ENCODE data around the gene SLC6A19. TPM values are rescaled to one million over a fixed set of nuclear protein-coding genes. Genes with fewer than 3 reads are reported as not detected.
"Not testable (repeated sequence)": the region's sequence is repeated elsewhere in the genome, so short reads cannot be mapped to it uniquely, and the experiment has no call there.

Gene SLC6A19
- total RNA-seq, 1 donor from 2014 or later: not detected

DNA sequence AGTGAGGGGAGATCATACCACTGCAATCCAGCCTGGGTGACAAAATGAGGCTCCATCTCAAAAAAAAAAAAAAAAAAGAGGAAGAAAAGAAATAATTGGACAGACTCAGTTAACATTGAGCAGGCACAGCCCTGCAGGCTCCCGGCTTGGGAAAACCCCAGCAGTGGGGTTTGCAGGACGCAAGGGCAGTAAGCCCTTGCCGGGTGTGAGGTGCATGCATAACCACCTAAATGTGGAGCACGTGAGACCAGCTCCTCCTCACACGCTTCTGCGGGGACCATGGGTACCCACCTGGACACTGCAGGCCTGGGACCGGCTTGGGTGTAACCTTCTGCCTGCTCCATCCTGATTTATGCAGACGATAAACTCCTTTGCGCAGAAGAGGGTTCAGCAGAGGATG is 19.0 kb downstream of the SLC6A19 start:
- no peak for DNase-seq (ENCODE audit: extremely low read depth, low read depth, low spot score)

DNA sequence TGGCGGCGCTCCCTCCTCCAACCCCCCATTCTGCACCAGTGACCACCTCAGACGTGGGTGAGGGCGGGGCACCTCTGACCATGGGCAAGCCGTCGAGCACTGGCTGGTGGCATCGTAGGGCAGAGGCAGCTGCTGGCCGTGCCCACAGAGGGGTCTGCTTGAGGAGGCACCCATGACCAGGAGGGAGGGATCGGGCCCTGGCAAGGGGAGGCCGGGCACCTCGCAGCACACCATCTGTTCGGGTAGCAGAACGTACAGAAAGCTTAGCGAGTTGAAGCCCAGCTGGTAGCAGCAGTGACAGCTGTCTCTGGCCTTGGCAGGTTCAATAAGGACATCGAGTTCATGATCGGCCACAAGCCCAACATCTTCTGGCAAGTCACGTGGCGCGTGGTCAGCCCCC is 19.4 kb downstream of the SLC6A19 start:
- DNase-seq (ENCODE audit: extremely low read depth, low read depth, low spot score): no peak

DNA sequence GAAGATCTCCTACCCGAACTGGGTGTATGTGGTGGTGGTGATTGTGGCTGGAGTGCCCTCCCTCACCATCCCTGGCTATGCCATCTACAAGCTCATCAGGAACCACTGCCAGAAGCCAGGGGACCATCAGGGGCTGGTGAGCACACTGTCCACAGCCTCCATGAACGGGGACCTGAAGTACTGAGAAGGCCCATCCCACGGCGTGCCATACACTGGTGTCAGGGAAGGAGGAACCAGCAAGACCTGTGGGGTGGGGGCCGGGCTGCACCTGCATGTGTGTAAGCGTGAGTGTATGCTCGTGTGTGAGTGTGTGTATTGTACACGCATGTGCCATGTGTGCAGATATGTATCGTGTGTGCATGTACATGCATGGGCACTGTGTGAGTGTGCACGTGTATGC is 20.3 kb downstream of the SLC6A19 start:
- no peak for DNase-seq (ENCODE audit: extremely low read depth, low read depth, low spot score)

DNA sequence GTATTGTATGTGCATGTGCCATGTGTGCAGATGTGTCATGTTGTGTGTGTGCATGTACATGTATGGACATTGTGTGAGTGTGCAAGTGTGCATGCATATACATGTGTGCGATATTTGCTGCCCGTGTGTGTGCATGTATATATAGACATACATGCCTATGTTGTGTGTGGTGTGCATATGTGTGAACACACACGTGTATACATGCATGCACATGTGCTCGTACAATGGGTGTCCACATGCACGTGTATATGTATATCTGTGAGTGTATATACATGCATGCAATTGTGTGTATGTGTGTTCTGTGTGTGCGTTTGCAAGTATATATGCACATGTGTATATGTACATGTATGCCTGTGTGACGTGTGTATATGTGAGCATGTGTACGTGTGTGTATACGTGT is 20.8 kb downstream of the SLC6A19 start:
- DNase-seq (ENCODE audit: extremely low read depth, low read depth, low spot score): no peak

DNA sequence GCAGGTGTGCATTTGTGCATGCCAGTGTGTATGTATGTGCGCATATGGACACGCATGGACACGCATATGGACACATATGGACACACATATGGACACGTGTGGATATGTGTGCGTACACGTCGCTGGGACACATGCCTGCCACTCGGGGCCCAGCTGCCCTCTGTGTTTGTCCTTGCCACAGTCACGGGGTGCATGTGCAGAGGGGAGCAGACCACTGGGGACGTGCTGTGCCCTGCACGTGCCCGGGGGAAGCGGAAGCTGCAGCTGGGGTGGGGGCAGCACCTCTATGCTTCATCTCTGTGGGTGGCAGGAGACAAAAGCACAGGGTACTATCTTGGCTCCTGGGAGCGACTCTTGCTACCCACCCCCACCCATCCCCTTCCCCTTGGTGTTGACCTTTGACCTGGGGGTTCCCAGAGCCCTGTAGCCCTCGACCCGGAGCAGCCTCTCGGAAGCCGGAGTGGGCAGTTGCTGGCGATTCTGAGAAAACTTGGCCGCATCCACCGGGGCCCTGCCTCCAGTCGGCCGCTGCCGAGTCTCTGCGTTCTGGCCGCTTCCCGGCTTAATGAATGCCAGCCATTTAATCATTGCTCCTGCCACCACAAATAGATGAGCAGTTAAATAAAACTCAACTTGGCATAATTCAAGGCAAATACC is 21.4 kb downstream of the SLC6A19 start:
- no peak for DNase-seq (ENCODE audit: extremely low read depth, low read depth, low spot score)

DNA sequence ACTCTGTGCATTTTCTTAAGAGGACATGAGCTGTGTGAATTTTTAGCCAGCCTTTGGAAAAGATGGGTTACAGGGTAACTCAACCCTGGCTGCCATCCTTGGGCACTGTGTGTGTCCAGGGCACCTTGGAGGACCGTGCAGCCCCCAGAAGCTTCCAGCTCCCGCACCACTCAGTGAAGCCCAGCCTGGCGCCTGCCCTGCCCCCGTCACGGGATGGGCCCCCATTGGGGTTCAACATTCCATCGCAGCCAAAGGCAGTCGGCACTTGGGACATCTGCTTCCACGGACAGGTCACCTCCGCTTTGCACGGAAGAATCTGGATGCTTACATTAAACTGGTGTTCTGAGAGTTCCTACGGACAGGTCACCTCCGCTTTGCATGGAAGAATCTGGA is 21.9 kb downstream of the SLC6A19 start:
- no peak for DNase-seq (ENCODE audit: extremely low read depth, low read depth, low spot score)

DNA sequence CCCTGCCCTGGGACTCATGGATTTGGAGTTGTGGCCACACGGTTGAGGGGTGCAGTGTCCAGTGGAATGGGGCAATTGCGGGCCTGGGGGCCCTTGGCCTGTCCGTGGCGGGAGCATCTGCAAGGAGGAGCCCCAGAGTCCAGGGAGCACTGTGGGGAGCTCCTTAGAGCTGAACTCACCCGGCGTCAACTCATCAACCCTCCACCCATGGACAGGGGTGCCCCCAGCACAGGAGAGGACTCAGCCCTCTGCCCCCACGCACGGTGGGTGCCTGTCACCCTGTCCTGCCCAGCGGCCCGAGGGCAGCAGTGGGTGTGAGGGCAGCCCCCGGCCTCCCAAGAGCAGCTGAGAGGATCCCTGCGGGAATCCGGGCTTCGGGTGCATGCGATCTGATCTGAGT is 23.2 kb downstream of the SLC6A19 start:
- no peak for DNase-seq (ENCODE audit: extremely low read depth, low read depth, low spot score)

DNA sequence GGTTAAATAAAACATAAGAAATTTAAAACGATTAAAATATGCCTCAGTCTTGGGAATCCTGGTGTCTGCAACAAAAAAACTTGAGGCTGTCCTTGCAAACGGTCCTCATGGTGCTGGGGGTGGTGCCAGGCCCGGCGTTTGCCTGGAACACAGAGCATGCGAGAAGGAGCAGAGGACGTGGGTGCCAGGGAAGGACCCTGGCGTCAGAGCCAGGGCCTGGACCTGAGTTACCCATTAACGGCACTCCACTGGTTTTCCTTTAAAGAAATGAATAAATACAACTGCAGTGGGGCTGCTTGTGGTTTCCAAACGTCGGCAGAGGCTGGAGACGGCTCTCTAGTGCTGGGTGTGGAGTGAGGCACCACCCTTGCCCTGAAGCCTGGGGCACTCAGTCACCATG is 23.7 kb downstream of the SLC6A19 start, which contains the start of gene SLC6A18:
Gene SLC6A18 (plus strand): TSS at position 301 of the 400 bp plus-strand sequence. CDS start 97 bp downstream, at position 398.
- DNase-seq (ENCODE audit: extremely low read depth, low read depth, low spot score): no peak

DNA sequence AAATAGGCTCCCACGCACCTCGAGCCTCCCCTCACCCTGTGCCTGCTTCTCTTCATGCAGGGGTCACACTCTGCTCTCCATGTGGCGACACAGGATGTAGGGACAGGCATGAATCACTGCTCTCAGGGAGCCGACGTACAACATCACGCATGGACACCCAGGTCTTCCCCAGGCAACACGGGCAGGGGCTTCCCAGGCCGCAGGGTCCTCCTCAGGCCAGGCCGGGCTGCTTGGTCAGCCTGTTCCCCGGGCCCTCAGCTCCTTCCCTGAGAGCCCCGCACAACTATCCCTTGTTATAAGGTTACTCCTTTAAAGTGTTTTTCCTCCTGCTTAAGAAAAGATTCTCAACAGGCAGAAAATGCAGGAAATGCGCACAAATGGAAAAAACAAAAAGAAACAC is 24.8 kb downstream of the SLC6A19 start:
- DNase-seq (ENCODE audit: extremely low read depth, low read depth, low spot score): no peak

DNA sequence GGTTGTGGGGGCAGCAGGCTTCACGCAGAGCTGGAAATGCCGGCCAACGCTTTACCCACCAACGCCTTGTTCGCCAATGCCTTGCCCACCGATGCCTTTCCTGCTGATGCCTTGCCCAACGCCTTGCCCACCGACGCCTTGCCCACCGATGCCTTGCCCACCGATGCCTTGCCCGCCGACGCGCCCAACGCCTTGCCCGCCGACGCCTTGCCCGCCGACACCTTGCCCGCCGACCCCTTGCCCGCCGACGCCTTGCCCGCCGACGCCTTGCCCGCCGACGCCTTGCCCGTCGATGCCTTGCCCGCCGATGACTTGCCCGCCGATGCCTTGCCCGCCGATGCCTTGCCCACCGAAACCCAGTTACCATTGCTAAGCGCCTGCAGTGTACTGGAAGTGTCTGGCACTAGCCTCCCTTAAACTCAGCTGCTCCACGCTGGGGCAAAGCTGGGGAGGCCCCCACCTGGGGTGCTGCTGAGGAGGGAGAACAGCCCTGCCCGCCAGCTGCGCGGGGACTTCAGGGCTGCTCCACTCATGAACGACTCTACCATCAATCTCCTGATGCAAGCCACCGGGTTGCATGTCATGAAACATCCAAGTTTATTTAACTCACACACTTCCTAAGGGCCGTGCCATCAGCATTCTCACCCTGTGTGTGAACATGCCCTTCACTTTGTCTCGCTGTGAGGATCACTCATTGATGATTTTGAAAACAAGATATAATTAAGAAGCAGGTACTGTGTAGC is 25.6 kb downstream of the SLC6A19 start:
- DNase-seq (ENCODE audit: extremely low read depth, low read depth, low spot score): no peak

DNA sequence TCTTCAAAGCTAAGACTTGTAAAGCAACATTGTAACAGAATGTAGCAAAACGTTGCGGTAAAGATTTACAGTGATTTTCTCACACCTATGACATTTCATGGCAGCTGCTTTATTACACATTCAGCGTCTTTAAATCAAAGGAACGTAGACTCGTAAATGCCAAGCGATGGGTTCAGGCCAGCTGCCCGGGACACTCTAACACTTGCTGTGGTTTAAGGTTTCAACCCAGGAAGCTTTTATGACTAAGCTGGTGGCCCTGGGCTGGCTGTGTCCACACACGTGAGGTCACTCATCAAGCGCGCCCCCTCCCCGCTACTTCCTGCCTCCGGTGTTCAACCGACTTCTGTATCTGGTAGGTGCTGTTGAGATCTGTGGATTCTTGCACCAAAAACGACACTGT is 26.3 kb downstream of the SLC6A19 start:
- DNase-seq (ENCODE audit: extremely low read depth, low read depth, low spot score): no peak

DNA sequence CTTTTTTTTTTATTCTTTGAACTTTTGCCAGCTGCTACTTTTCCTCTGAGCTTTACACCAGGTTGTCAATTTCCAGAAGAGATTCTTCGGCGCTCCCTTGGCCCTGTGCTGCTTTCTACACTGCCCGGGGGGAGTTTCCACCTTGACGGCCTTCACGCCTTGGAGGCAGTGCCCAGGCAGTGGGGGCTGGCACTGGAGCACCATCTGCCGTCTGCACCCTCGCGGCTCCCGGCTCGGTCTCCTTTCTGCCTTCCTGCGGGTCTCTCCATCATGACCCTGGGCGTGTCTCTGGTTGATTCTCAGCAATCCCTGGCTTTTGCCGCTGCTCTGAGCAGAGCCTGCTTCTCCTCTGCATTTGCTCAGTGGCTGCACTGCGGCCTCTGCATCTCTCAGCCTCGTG is 26.7 kb downstream of the SLC6A19 start:
- DNase-seq (ENCODE audit: extremely low read depth, low read depth, low spot score): no peak

DNA sequence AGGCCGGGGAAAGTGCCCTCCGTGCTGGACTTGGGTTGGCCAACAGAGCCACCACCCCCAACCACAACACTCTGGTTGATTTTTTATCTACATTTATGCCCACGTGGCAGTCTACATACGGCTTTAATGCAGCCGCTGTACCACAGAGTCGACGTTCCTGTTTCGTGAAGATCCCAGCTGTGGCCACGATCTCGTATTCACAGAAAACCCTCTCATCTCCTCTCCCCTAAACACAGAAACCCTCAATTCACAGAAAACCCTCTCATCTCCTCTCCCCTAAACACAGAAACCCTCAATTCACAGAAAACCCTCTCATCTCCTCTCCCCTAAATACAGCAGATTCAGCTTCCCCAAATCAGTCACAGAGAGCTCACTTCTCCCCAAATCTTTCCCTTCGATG is 27.6 kb downstream of the SLC6A19 start:
- not testable (repeated sequence) for DNase-seq (ENCODE audit: extremely low read depth, low read depth, low spot score)

DNA sequence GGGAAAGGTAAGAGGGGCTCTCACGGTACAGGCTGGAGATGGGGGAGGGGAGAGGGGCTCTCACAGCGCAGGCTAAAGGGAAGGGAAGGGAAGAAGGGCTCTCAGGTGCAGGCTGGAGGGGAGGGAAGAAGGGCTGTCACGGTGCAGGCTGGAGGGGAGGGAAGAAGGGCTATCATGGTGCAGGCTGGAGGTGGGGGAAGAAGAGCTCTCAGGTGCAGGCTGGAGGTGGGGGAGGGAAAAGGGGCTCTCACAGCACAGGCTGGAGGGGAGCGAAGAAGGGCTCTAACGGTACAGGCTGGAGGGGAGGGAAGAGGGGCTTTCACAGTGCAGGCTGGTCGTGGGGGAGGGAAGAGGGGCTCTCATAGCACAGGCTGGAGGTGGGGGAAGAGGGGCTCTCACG is 28.4 kb downstream of the SLC6A19 start:
- DNase-seq (ENCODE audit: extremely low read depth, low read depth, low spot score): no peak

DNA sequence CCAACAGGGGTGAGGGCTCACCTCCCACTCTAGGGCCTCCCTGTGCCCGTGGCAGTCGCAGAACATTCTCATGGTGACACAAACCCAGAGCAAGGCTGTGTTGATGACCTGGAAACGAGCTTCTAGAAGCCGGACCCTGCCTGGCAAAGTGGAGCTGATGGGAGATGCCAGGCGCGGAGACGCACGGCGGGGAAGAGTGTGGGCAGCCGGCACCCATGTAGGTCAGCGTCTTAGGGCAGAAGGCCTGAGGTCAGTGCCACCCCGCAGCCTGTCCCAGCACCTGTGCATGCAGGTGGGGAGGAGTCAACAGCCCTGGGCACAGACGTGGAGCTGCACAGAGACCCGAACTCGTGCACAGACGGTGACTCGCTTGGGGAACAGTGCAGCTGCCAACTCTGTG is 29.2 kb downstream of the SLC6A19 start:
- DNase-seq (ENCODE audit: extremely low read depth, low read depth, low spot score): no peak

DNA sequence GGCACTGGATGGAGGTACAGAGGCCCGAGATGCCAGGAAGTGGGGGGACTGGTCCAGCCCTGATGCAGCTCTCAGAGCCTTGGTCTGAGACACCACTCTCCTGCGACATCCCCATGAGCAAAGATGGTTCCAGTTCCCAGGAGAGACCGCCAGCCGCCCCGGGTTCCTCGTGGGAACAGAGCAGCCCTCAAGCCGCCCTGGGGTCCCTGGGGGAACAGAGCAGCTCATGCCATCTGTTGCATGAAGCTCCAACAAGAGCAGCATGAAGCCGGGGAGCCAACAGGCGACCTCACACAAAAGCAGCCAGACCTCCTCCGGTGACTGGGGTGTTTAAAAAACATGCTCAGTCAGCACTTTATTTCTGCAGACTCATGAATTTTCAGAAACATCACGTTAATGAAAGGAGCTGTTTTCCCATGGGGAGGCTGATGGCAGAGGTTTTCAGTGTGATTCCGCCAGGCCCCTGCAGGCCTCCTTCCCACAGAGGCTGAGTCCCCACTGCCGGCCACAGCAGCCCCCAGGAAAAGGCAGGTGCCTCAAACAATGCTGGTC is 30.0 kb downstream of the SLC6A19 start:
- no peak for DNase-seq (ENCODE audit: extremely low read depth, low read depth, low spot score)

DNA sequence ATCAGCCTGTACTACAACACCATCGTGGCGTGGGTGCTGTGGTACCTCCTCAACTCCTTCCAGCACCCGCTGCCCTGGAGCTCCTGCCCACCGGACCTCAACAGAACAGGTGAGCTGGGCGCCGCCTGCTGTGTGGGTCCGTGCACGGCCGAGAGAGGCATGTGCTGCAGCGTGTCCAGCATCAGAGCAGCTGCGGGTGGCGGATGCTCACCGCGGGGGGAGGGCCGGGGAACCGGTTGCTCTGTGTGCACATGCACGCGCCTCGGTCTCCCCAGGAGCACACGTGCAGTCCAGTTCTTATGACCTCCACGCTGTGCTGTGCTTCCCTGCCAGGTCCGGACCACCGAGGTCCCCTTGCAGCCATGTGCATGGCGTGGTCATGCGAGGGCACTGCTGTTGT is 31.4 kb downstream of the SLC6A19 start:
- DNase-seq (ENCODE audit: extremely low read depth, low read depth, low spot score): no peak

DNA sequence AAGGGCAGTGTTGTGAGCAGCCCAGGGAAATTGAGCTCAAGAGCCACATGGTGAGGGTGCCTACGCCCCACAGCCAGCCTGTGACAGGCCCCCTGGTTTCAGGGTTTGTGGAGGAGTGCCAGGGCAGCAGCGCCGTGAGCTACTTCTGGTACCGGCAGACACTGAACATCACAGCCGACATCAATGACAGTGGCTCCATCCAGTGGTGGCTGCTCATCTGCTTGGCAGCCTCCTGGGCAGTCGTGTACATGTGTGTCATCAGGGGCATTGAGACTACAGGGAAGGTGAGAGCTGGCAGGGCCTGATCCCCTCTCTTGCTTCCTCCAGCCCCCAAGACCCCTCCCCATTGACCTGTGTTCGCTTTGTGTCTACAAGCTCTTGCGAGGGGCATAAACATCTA is 34.0 kb downstream of the SLC6A19 start:
- DNase-seq (ENCODE audit: extremely low read depth, low read depth, low spot score): no peak

DNA sequence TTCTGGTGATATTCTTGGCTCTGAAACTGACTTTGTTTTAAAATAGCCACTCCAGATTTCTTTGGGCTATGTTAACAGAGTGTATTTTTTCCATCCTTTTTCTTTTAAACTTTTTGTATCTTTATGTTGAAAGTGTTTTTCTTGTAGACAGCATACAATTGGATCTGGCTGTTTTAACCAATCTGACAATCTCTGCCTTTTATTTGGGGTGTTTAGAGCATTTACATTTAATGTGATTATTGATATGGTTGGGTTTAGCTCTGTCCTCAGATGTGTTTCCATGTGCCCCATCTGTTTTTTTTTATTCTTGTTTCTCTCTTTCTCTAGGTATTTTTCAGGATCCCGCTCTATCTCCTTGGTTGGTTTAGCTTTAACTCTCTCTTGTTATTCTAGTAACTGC is 34.4 kb downstream of the SLC6A19 start:
- no peak for DNase-seq (ENCODE audit: extremely low read depth, low read depth, low spot score)

DNA sequence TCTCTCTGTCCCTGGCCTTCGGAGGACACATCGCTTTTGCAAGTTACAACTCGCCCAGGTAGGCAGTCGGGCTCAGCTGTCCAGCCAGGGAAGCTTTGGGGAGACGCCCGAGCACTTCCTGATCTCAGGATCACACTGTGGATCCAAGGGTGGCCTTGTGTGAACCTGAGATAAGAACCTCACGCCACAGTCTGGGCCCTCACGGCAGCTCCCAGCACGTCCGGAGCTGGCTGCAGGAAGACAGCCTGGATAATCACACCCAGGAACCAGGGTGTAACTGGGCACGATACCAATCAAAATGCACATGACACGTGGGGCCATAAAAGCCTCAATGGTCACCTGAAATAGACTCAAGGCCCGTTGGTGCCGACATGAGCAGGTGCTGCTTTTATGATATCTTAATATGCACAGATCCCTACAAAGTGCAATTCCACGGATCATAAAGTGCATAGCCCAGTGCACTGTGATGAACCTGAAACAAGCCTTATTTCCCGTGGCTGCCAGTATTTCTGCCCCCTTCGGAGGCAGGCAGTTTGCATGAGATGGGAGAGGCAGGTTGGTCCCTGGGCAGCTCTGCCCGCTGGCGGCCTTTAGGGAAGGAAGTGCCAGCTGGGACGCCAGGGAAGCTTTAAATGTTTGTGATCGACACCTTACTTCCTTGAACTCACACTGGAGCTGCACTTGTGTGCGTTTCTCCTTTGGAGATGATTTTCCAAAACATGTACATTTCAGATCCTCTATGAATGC is 38.3 kb downstream of the SLC6A19 start:
- DNase-seq (ENCODE audit: extremely low read depth, low read depth, low spot score): no peak

DNA sequence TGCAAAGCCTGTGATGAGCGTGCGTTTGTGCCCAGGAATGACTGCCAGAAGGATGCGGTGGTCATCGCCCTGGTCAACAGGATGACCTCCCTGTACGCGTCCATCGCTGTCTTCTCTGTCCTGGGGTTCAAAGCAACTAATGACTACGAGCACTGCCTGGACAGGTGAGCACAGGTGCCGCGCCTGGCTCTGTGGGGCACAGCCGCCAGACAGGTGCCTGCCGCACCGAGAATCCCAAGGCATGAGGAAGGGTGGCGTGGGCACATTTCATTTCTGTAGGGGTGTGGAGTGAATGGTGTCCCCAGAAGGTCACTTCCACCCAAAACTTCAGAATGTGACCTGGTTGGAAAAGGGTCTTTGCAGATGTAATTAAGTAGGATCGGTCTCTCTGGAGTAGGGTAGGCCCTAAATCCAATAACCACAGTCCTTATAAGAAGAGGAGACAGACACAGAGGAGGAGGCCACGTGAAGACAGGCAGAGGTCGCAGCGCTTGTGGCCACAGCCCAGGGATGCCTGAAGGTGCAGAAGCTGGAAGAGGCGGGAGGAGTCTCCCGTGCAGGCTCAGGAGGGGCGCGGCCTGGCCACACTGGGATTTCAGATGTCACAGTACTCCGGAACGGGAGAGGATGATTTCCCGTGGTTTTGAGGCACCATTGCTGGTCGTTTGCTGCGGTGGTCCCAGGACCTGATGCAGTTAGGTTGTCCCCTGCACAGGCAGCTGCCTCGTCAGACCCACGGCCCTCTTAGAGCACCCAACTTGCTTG is 39.3 kb downstream of the SLC6A19 start:
- no peak for DNase-seq (ENCODE audit: extremely low read depth, low read depth, low spot score)
